Activated CD8-positive, alpha-beta memory T cell treated with anti-CD3 and anti-CD28 coated beads for 4 hours (primary cell): ENCODE results near the gene SLX9.
"Not testable (repeated sequence)": the region's sequence is repeated elsewhere in the genome, so short reads cannot be mapped to it uniquely, and the experiment has no call there.

Experiments used
- DNase-seq, 2 donors: peaks; one replicate each; pipeline ENCODE4 v3.0.0-alpha.2; 2020; ENCODE audit warnings: low read depth in 2 of 2

SLX9 gene

GRCh38 chr21:44902268-44903049 lies 37.4 kb upstream of the SLX9 start:
- no peak for DNase-seq

GRCh38 chr21:44903050-44903685 lies 36.7 kb upstream of the SLX9 start:
- no peak for DNase-seq

GRCh38 chr21:44903689-44904088 lies 36.1 kb upstream of the SLX9 start:
- DNase-seq, result no peak

- DNase-seq, result no peak
Measured at GRCh38 chr21:44904141-44904923, 35.5 kb upstream of the SLX9 start.

- no peak for DNase-seq
Measured at GRCh38 chr21:44905016-44905727, 34.7 kb upstream of the SLX9 start.

GRCh38 chr21:44905728-44906090 lies 34.1 kb upstream of the SLX9 start:
- DNase-seq, result no peak

GRCh38 chr21:44907225-44907965 lies 32.4 kb upstream of the SLX9 start:
- DNase-seq, result no peak

GRCh38 chr21:44907966-44908895 lies 31.6 kb upstream of the SLX9 start:
- DNase-seq, result no peak

- no peak for DNase-seq
Measured at GRCh38 chr21:44908908-44909307, 30.9 kb upstream of the SLX9 start.

GRCh38 chr21:44909719-44910118 lies 30.1 kb upstream of the SLX9 start:
- DNase-seq, result no peak

GRCh38 chr21:44910229-44911067 lies 29.4 kb upstream of the SLX9 start:
- DNase-seq, result no peak

GRCh38 chr21:44911068-44911383 lies 28.8 kb upstream of the SLX9 start:
- DNase-seq, result no peak

GRCh38 chr21:44911384-44912157 lies 28.3 kb upstream of the SLX9 start:
- no peak for DNase-seq

- DNase-seq, result no peak
Measured at GRCh38 chr21:44912158-44912473, 27.7 kb upstream of the SLX9 start.

- not testable (repeated sequence) for DNase-seq
Measured at GRCh38 chr21:44912506-44913412, 27.1 kb upstream of the SLX9 start.

GRCh38 chr21:44913425-44914175 lies 26.2 kb upstream of the SLX9 start:
- no peak for DNase-seq
